H1 (cell line): ENCODE measurements around the gene PIEZO1. TPM values are rescaled to one million over a fixed set of nuclear protein-coding genes. Genes with fewer than 3 reads are reported as not detected.

Experiments used
- CTCF ChIA-PET: fragments of 300-600 bp; sonication (Branson Sonifier 250); formaldehyde crosslinking; loops from one replicate; lab custom pipeline; 2021; ENCODE audit not compliant: partially characterized antibody; lab: Charles Lee
- POLR2A ChIA-PET: fragments of 300-600 bp; sonication (Branson Sonifier 250); formaldehyde crosslinking; loops from one replicate; lab custom pipeline; 2021; ENCODE audit warnings: inconsistent platforms; ENCODE audit not compliant: partially characterized antibody; lab: Charles Lee
- DNase-seq, 2 experiments: peaks; one replicate each; pipeline versions ENCODE4 v3.0.0 to v3.0.0-alpha.2; 2010 to 2022; ENCODE audit warnings: low spot score in 2 of 2, low read depth in 1 of 2, mixed read lengths in 1 of 2
- FAIRE-seq: peaks from 2 replicates; lab custom pipeline; 2011; peaks lifted over from hg19 to GRCh38; lab: Jason Lieb, UNC
- H2AFZ ChIP-seq: 2 replicates; pipeline ENCODE4 v1.8.1; 2012; ENCODE audit warnings: low read length, inconsistent platforms
- H2AK5ac ChIP-seq: 2 replicates; pipeline ENCODE4 v1.6.1; 2013; ENCODE audit warnings: low read depth, low read length
- H2BK120ac ChIP-seq: replicated peaks from 2 replicates; pipeline ENCODE3; 2013; ENCODE audit warnings: low read depth, low read length, inconsistent platforms
- H2BK12ac ChIP-seq: 2 replicates; pipeline ENCODE4 v1.6.1; 2013; ENCODE audit warnings: low read depth, low read length
- H2BK15ac ChIP-seq: 2 replicates; pipeline ENCODE4 v1.6.1; 2013; ENCODE audit warnings: low read length
- H2BK20ac ChIP-seq: 2 replicates; pipeline ENCODE4 v1.6.1; 2013; ENCODE audit warnings: low read length
- H2BK5ac ChIP-seq: 2 replicates; pipeline ENCODE4 v1.6.1; 2013; ENCODE audit warnings: low read depth, low read length
- H3K14ac ChIP-seq: 2 replicates; pipeline ENCODE4 v1.6.1; 2013; ENCODE audit warnings: inconsistent platforms; ENCODE audit not compliant: insufficient read length
- H3K18ac ChIP-seq: 2 replicates; pipeline ENCODE4 v1.6.1; 2013; ENCODE audit warnings: low read length; ENCODE audit errors: extremely low read depth
- H3K23ac ChIP-seq: 2 replicates; pipeline ENCODE4 v1.6.1; 2013; ENCODE audit warnings: inconsistent platforms; ENCODE audit not compliant: insufficient read length
- H3K23me2 ChIP-seq: 2 replicates; pipeline ENCODE4 v1.6.1; 2013; ENCODE audit warnings: low read depth, low read length
- H3K27ac ChIP-seq: 2 replicates; pipeline ENCODE4 v1.6.1; 2011; ENCODE audit warnings: low read depth, low read length, inconsistent platforms
- H3K27me3 ChIP-seq, 4 experiments: replicated peaks in 1 of 4; 1 replicate in 1 of 4; 2 replicates in 3 of 4; pipeline versions ENCODE4 v1.6.1 to v1.8.1; 2011 to 2013; ENCODE audit warnings: low read length in 3 of 4, mild to moderate bottlenecking in 3 of 4, inconsistent platforms in 2 of 4, mixed read lengths in 2 of 4, moderate library complexity in 1 of 4; ENCODE audit not compliant: control insufficient read depth in 3 of 4, insufficient read depth in 3 of 4; ENCODE audit errors: extremely low read depth in 1 of 4
- H3K36me3 ChIP-seq, 4 experiments: 2 replicates each; pipeline versions ENCODE4 v1.6.1 to v1.8.1; 2011 to 2013; ENCODE audit warnings: mild to moderate bottlenecking in 4 of 4, low read length in 3 of 4, moderate library complexity in 2 of 4, control low read depth in 1 of 4, inconsistent platforms in 1 of 4; ENCODE audit not compliant: insufficient read depth in 4 of 4, control insufficient read depth in 2 of 4
- H3K4ac ChIP-seq: replicated peaks from 2 replicates; pipeline ENCODE3; 2013; ENCODE audit warnings: low read length, low read depth, mixed read lengths, inconsistent platforms; ENCODE audit not compliant: insufficient read length
- H3K4me1 ChIP-seq, 4 experiments: replicated peaks in 1 of 4; 1 replicate in 1 of 4; 2 replicates in 3 of 4; pipeline versions ENCODE4 v1.6.1 to v1.8.1; 2011 to 2013; ENCODE audit warnings: low read length in 3 of 4, inconsistent platforms in 2 of 4, mixed read lengths in 1 of 4; ENCODE audit not compliant: insufficient read depth in 4 of 4, control insufficient read depth in 3 of 4
- H3K4me2 ChIP-seq, 2 experiments: 2 replicates each; pipeline versions ENCODE4 v1.6.1 to v1.8.1; 2011 to 2013; ENCODE audit warnings: low read depth in 2 of 2, low read length in 2 of 2, control low read depth in 1 of 2, inconsistent platforms in 1 of 2, mild to moderate bottlenecking in 1 of 2; ENCODE audit not compliant: insufficient read depth in 1 of 2
- H3K4me3 ChIP-seq, 4 experiments: fragments of 200-600, 300-600 bp in 1 of 4; sonication (generic), shearing (Covaris generic), sonication (Bioruptor Twin) in 1 of 4; 2 replicates each; pipeline versions ENCODE4 v1.5.1 to v1.8.1; 2011 to 2016; ENCODE audit warnings: low read length in 4 of 4, low read depth in 3 of 4, control low read depth in 2 of 4, inconsistent platforms in 2 of 4, mild to moderate bottlenecking in 2 of 4, mixed read lengths in 1 of 4, moderate library complexity in 1 of 4; ENCODE audit not compliant: insufficient read depth in 2 of 4; ENCODE audit errors: extremely low read depth in 1 of 4
- H3K56ac ChIP-seq: replicated peaks from 2 replicates; pipeline ENCODE3; 2013; ENCODE audit warnings: low read depth, mild to moderate bottlenecking, mixed read lengths, low read length, inconsistent platforms; ENCODE audit not compliant: insufficient read length
- H3K79me1 ChIP-seq: 2 replicates; pipeline ENCODE4 v1.6.1; 2013; ENCODE audit warnings: low read depth, low read length, control low read depth
- H3K79me2 ChIP-seq, 2 experiments: 2 replicates each; pipeline versions ENCODE4 v1.6.1 to v1.8.1; 2012 to 2013; ENCODE audit warnings: low read length in 2 of 2, mild to moderate bottlenecking in 2 of 2, inconsistent platforms in 1 of 2; ENCODE audit not compliant: insufficient read depth in 2 of 2, control insufficient read depth in 1 of 2
- H3K9ac ChIP-seq, 4 experiments: replicated peaks in 1 of 4; 1 replicate in 1 of 4; 2 replicates in 3 of 4; pipeline versions ENCODE4 v1.6.1 to v1.8.1; 2011 to 2013; ENCODE audit warnings: low read depth in 3 of 4, low read length in 3 of 4, control low read depth in 2 of 4, mild to moderate bottlenecking in 2 of 4, moderate library complexity in 2 of 4, inconsistent platforms in 1 of 4; ENCODE audit errors: extremely low read depth in 1 of 4
- H3K9me3 ChIP-seq, 2 experiments: 2 replicates each; pipeline versions ENCODE4 v1.6.1 to v1.8.1; 2012 to 2013; ENCODE audit warnings: mild to moderate bottlenecking in 2 of 2, moderate library complexity in 2 of 2, control low read depth in 1 of 2, inconsistent platforms in 1 of 2, low read depth in 1 of 2, low read length in 1 of 2, mixed read lengths in 1 of 2; ENCODE audit not compliant: insufficient read depth in 2 of 2
- H4K20me1 ChIP-seq, 2 experiments: replicated peaks in 1 of 2; 2 replicates each; pipeline versions ENCODE3 to v1.8.1; 2011 to 2013; ENCODE audit warnings: inconsistent platforms in 2 of 2, low read length in 2 of 2, mild to moderate bottlenecking in 1 of 2; ENCODE audit not compliant: insufficient read depth in 2 of 2, control insufficient read depth in 1 of 2
- H4K5ac ChIP-seq: 2 replicates; pipeline ENCODE4 v1.6.1; 2013; ENCODE audit warnings: low read length, low read depth, mixed read lengths, inconsistent platforms; ENCODE audit not compliant: insufficient read length
- H4K8ac ChIP-seq: 2 replicates; pipeline ENCODE4 v1.8.0; 2013; ENCODE audit warnings: mild to moderate bottlenecking, moderate library complexity, low read length, inconsistent platforms; ENCODE audit not compliant: insufficient read depth; ENCODE audit errors: extremely low read depth
- H4K91ac ChIP-seq: replicated peaks from 2 replicates; pipeline ENCODE3; 2013; ENCODE audit warnings: low read length, mixed read lengths, inconsistent platforms; ENCODE audit not compliant: insufficient read length
- EGR1 ChIP-seq: IDR thresholded peaks from 2 replicates; pipeline ENCODE4 v1.6.1; 2011; ENCODE audit warnings: low read depth, low read length, borderline replicate concordance
- EP300 ChIP-seq, 2 experiments: IDR thresholded peaks; 1 replicate in 1 of 2; 2 replicates in 1 of 2; pipeline ENCODE4 v1.6.1; 2011 to 2012; ENCODE audit warnings: low read depth in 2 of 2, low read length in 2 of 2, mild to moderate bottlenecking in 2 of 2, borderline replicate concordance in 1 of 2, inconsistent platforms in 1 of 2, moderate library complexity in 1 of 2
- GTF2F1 ChIP-seq: IDR thresholded peaks from 2 replicates; pipeline ENCODE4 v1.6.1; 2012; ENCODE audit warnings: low read depth, low read length, improper control_type of control experiment, borderline replicate concordance
- HDAC2 ChIP-seq, 2 experiments: fragments of 300-600 bp in 1 of 2; sonication (generic) in 1 of 2; IDR thresholded peaks; 2 replicates each; pipeline ENCODE4 v1.6.1; 2011 to 2012; ENCODE audit warnings: low read depth in 2 of 2, low read length in 2 of 2, mild to moderate bottlenecking in 2 of 2, moderate library complexity in 2 of 2, borderline replicate concordance in 1 of 2, inconsistent platforms in 1 of 2
- JUND ChIP-seq: IDR thresholded peaks from 2 replicates; pipeline ENCODE4 v1.6.1; 2011; ENCODE audit warnings: mild to moderate bottlenecking, improper control_type of control experiment, low read length
- KDM1A ChIP-seq: fragments of 200-600, 300-600 bp; sonication (generic); IDR thresholded peaks from 2 replicates; pipeline ENCODE4 v1.7.1; 2016; ENCODE audit warnings: mild to moderate bottlenecking, low read length, borderline replicate concordance
- MAFK ChIP-seq: IDR thresholded peaks from 2 replicates; pipeline ENCODE4 v1.6.1; 2012; ENCODE audit warnings: low read depth, mild to moderate bottlenecking, improper control_type of control experiment, low read length
- PHF8 ChIP-seq: fragments of 200-600 bp; sonication (generic); conservative IDR thresholded peaks from 2 replicates; pipeline ENCODE4 v1.7.1; 2012; ENCODE audit warnings: low read depth, mild to moderate bottlenecking, inconsistent platforms, low read length, moderate library complexity
- RNF2 ChIP-seq: fragments of 200-900, 300-1000 bp; sonication (generic); IDR thresholded peaks from 2 replicates; pipeline ENCODE4 v1.7.1; 2016; ENCODE audit warnings: borderline replicate concordance, low read depth, mild to moderate bottlenecking, antibody characterized with exemption, low read length; ENCODE audit not compliant: poor library complexity, severe bottlenecking; ENCODE audit errors: missing control alignments
- SAP30 ChIP-seq: fragments of 300-600 bp; sonication (generic); IDR thresholded peaks from 2 replicates; pipeline ENCODE4 v1.7.1; 2012; ENCODE audit warnings: low read length, moderate library complexity, mild to moderate bottlenecking, inconsistent platforms; ENCODE audit not compliant: insufficient read depth, insufficient replicate concordance
- SIN3A ChIP-seq, 2 experiments: IDR thresholded peaks in 1 of 2; conservative IDR thresholded peaks in 1 of 2; 2 replicates each; pipeline ENCODE4 v1.6.1; 2011 to 2012; ENCODE audit warnings: low read length in 2 of 2, improper control_type of control experiment in 1 of 2, low read depth in 1 of 2, mild to moderate bottlenecking in 1 of 2
- TBP ChIP-seq: IDR thresholded peaks from 2 replicates; pipeline ENCODE4 v1.6.1; 2011; ENCODE audit warnings: low read depth, low read length, improper control_type of control experiment
- TEAD4 ChIP-seq: IDR thresholded peaks from 2 replicates; pipeline ENCODE4 v1.6.1; 2012; ENCODE audit warnings: low read depth, low read length, inconsistent platforms, mixed read lengths
- WGBS, 2 experiments: shearing (Covaris generic) in 1 of 2; methylation state at CpG; one replicate each; pipeline versions ENCODE4 v1.1.6 to v1.1.7; 2013 to 2015; ENCODE audit warnings: low lambda C conversion rate in 2 of 2, mixed read lengths in 2 of 2, inconsistent platforms in 1 of 2, low coverage in 1 of 2, missing lambda C conversion rate in 1 of 2; ENCODE audit not compliant: insufficient replicate concordance in 2 of 2, insufficient coverage in 1 of 2, insufficient read length in 1 of 2; ENCODE audit errors: extremely low coverage in 1 of 2, missing lambda C conversion rate in 1 of 2; 5-methylcytosine and 5-hydroxymethylcytosine counted together
- polyA plus RNA-seq, 7 experiments: library from polyadenylated mRNA; depleted of rRNA in 3 of 7; stranded (reverse) in 5 of 7; unstranded in 2 of 7; fragments of >200 nt in 5 of 7; fragments of 200-250 nt in 2 of 7; gene quantifications; 1 replicate in 5 of 7; 2 replicates in 1 of 7; 4 replicates in 1 of 7; pipeline versions ENCODE4 v1.2.1 to v1.2.3, GENCODE V29; 2011 to 2013; ENCODE audit warnings: missing spikeins in 2 of 7, mixed read lengths in 2 of 7
- total RNA-seq: library from RNA; stranded (reverse); fragmentation: NEBNext Ultra II Directional; extraction: Animal tissue kit (Norgen Biotek cat#: 25700); gene quantifications from 2 replicates; pipeline ENCODE4 v1.2.1, GENCODE V29; 2021

Gene PIEZO1
- total and polyA plus RNA-seq, 2 of the 8 experiments (the other 6 are each of a cell fraction or from before 2014, with no cell fraction given), result 42.3 to 67.5 TPM

DNA sequence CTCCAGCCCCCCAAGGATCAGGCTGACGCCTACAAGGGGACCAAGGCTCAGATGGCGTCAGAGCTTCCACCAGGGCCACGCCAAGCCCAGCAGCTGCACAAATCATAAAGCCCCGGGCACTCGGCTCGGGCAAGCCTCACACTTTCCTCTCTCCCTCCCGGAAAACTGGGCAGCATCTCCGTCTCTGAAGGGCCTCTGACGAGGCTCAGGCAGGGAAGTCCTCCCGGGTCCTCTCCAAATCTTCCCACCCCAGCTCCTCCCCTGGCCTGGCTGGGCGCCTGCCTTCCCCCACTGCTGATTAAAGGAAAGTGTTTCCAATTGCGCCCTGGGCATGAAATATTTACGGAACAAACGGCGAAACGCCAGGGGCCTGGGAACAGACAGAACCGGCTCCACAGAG is 38.5 kb downstream of the PIEZO1 start:
- FAIRE-seq (no peak), DNase-seq (no peak)
- Histone ChIP-seq H3K27ac (no peak overlapping the region), H3K18ac (no peak overlapping the region), H2BK20ac (no peak overlapping the region), H4K20me1 (peaks cover 0 to 5% of the 10 kb centered on the region in 2 experiments), H3K79me1 (no peaks in the 10 kb centered on the region), H2BK12ac (no peak overlapping the region), H3K23ac (no peak overlapping the region), H3K27me3 (no peaks in the 10 kb centered on the region), H2BK15ac (no peak overlapping the region), H3K4me3 (no peak overlapping the region), H3K14ac (no peak overlapping the region), H3K79me2 (no peaks in the 10 kb centered on the region), H3K23me2 (no peaks in the 10 kb centered on the region), H3K4ac (no peak overlapping the region), H2BK120ac (no peak overlapping the region), H3K4me1 (peaks cover 0 to 11% (median 6%) of the 10 kb centered on the region in 4 experiments; a peak in 4 of 7 replicates), H3K9me3 (no peaks in the 10 kb centered on the region), H2AFZ (no peak overlapping the region), H4K8ac (no peak overlapping the region), H3K56ac (no peak overlapping the region), H2AK5ac (no peak overlapping the region), H2BK5ac (no peak overlapping the region), H3K4me2 (no peak overlapping the region), H3K9ac (no peak overlapping the region), H4K5ac (no peak overlapping the region), H3K36me3 (no peaks in the 10 kb centered on the region), H4K91ac (no peak overlapping the region)
- ChIA-PET POLR2A (interaction anchor here (2.1 kb wide), 1 partner anchor 60 kb away, joined by 6 read pairs; no protein-coding TSS in a partner anchor), CTCF (interaction anchor here (0.7 to 25.0 kb wide), 9 partner anchors 9 to 133 kb away, joined by 3 to 251 read pairs (median 7); partner anchors contain the start of gene SNAI3)
- WGBS, 2 experiments, result 93% methylated on average over 12 of the region's 17 CpGs; no CpG with 5 or more reads in 1 of the 2 experiments
- TF ChIP-seq EGR1 (no peak), EP300 (IDR thresholded peaks at IDR 0.05; ENCODE audit: borderline replicate concordance in 1 of 2, low read depth in 2 of 2, low read length in 2 of 2) (no peak), GTF2F1 (no peak), KDM1A (no peak), SIN3A (conservative IDR thresholded peaks at IDR 0.05 in 1 of 2, IDR thresholded peaks at IDR 0.05 in 1 of 2; ENCODE audit: low read depth in 1 of 2, low read length in 2 of 2) (no peak), TEAD4 (no peak), JUND (no peak), SAP30 (no peak), PHF8 (no peak), RNF2 (no peak), HDAC2 (IDR thresholded peaks at IDR 0.05; ENCODE audit: borderline replicate concordance in 1 of 2, low read depth in 2 of 2, low read length in 2 of 2) (no peak), MAFK (no peak), TBP (no peak)
